ENCODE results near the gene ATF2.
"Not testable (repeated sequence)": the region's sequence is repeated elsewhere in the genome, so short reads cannot be mapped to it uniquely, and the experiment has no call there.

The ATF2 gene

DNA sequence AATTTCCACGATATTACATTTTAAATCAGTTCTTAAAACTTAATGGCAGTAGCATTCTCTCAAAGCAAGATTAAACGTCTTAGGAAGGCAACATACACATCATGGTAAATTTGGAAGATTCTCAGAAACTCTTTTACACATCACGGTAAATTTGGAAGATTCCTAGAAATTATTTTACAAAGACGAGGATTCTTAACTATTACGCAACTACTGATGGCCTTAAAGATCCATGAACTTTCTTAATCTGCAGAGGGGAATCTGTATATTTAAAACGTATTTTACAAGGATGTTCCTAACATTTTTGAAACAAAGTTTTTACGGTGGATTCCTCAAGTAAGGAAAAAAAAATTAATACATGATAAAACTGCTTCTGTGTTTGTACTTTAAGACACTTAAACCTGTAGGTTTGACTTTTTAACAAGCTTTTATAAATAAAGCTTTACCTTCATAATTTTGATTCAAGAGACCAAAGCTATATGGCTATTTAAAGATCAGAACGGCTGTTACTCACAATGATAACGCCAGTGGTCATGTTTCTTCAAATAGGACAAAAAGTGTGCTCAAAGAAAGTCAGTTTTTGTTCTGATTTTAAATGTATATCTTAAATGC, 1.7 kb downstream of the ATF2 start:
- DNase-seq (ENCODE audit: low read depth, low spot score): no peak

DNA sequence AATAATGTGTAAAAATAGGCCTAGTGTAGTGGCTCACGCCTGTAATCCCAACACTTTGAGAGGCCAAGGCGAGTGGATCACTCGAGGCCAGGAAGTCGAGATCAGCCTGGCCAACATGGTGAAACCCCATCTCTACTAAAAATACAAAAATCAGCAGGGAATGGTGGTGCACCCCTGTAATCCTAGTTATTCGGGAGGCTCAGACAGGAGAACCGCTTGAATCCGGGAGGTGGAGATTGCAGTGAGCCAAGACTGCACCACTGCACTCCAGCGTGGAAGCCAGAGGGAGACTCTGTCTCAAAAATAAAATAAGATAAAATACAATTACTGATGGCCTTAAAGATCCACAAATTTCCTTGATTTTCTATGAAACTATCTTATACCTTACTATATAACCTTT, 3.8 kb downstream of the ATF2 start:
- DNase-seq (ENCODE audit: low read depth, low spot score): no peak

DNA sequence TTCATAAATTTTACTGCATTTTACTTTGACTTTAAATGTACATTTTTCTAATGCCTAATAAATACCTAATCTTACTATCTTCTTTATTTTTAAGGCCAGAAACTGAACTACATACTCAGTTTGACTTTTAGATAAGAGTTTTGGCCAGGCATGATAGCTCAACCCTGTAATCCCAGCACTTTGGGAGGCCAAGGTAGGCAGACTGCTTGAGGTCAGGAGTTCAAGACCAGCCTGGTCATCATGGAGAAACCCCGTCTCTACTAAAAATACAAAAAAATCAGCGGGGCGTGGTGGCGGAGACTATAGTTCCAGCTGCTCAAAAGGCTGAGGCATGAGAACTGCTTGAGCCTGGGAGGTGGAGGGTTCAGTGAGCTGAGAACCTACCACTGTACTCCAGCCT, 9.1 kb downstream of the ATF2 start:
- DNase-seq (ENCODE audit: low read depth, low spot score): no peak

DNA sequence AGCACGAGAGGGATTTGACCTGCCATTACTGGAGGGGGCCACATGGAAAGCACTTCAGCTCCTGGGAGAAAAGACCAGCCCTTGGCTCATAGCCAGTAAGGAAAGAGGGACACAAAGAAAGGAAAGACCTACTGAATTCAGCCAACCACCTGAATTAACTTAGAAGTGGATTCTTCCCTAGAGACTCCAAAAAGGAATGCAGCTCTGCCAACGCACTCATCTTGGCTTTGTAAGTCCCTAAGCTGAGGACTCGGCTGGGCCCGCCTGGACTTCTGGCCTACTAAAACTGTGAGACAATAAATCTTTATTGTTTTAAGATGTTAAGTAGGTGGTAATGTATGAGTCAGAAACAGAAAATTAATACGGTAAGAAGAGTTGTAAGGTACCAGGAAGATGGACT, 11.5 kb downstream of the ATF2 start:
- no peak for DNase-seq (ENCODE audit: low read depth, low spot score)

DNA sequence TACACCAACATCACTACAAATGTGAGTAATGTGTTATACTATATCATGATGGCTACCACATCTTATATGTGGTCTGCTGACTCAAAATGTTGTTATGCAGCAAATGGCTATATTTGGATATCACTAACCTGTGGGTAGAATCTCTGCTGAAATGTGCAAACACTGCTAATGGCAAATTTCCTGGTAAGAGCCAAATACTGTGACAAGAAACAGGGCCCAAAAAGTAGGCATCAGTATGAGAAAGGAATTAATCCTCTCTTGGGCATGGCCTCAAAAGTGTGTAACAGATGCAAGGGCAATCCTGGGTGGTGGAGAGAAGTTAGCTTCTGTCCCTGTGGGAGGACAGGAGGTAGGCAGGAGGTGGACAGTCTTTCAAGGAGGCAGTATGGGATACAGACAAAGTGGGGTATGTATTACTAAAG, 13.3 kb downstream of the ATF2 start:
- DNase-seq (ENCODE audit: low read depth, low spot score): no peak

DNA sequence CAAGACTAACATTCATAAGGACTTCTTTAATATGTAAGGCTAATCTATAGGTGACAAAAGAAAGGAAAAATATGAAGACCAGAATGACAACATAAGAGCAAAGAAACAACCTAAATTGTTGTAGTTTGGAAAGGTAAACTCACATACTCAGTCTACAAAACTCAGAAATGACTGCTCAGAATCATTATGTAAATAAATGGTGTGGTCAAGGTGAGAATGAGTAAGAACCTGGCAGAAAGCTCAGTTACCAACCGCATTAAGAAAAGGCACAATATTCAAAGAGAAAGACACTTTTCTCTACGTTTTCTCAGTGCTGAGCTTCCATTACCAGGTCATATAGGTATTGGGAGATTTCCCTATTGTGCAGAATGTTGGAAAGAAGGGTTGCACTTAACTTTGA, 15.8 kb downstream of the ATF2 start:
- no peak for DNase-seq (ENCODE audit: low read depth, low spot score)

DNA sequence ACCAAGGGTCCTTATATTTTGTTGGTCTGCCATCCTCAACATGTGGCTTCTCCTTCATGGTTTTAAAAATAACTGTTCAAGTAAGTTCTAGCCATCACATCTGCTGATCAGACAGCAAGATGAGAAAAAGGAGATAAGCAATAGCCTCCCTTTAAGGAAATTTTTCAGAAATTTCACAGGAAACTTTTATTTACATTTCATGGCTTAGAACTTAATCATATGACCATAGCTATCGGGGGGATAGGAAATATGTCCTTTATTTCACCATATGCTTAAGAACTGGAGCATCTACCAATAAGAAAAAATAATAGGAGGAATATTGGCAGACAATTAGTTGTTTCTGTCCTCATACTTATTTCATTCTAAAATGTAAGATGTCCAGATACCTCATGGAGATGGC, 16.2 kb downstream of the ATF2 start:
- DNase-seq (ENCODE audit: low read depth, low spot score): no peak

DNA sequence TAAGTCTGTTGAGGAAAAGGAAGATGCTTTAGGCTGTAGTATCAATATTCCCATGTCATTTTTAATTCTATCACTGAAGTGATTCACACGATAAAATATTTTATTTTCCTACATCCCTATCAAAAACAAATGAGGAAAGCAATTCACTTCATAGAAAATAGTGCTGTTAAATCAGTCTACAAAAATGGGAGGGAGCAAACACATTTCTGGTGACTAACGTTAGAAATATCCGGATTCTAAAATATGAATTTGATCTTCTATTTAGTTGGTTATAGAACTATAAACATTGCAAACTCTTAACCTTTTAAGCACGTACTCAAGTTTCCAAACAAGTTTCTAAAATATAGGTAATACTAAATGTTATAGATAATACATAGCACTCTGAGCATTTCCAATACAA, 20.8 kb downstream of the ATF2 start:
- no peak for DNase-seq (ENCODE audit: low read depth, low spot score)

DNA sequence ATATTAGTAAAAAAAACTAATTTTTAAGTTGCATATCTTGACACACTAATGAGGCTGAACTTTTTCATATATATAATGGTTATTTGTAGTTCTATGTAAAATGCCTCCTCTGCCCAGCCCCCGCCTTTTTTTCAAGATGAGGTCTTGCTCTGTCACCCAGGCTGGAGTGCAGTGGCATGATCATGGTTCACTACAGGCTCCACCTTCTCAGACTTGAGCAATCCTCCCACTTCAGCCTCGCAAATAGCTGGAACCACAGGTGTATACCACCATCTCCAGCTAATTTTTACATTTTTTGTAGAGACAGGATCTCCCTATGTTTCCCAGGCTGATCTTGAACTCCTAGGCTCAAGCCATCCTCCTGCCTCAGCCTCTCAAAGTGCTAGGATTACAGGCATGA, 24.3 kb downstream of the ATF2 start:
- no peak for DNase-seq (ENCODE audit: low read depth, low spot score)

DNA sequence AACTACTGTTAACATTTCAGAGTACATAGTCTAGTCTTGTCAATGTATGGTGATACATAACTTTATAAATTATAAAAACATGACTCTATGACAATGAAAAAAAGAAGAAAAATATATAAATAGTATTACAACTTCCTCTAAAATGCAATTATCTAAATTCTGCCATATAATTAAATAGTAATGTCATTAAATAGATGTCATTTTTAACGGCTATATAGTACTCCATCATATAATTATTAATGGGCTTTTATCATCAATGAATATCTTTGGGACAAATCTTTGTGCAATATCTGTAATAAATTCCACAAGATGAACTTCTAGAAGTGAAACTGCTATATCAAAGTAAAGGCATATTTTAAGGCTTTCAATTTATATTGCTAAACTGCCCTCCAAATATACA, 24.8 kb downstream of the ATF2 start:
- no peak for DNase-seq (ENCODE audit: low read depth, low spot score)

DNA sequence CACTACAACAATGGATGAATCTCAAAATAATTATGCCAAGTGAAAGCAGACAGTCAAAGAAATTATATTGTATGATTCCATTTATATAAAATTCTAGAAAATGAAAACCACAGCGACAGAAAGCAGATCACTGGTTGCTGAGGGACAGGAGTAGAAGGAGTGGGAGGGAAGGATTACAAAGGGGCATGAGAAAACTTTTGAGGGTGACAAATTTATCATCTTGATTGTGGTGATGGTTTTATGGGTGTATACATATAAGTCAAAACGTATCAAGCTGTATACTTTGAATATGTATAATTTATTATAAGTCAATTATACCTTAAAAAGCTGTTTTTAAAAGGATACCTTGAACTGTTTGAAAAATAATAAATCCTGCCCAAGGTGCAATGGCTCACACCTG, 27.7 kb downstream of the ATF2 start:
- no peak for DNase-seq (ENCODE audit: low read depth, low spot score)

DNA sequence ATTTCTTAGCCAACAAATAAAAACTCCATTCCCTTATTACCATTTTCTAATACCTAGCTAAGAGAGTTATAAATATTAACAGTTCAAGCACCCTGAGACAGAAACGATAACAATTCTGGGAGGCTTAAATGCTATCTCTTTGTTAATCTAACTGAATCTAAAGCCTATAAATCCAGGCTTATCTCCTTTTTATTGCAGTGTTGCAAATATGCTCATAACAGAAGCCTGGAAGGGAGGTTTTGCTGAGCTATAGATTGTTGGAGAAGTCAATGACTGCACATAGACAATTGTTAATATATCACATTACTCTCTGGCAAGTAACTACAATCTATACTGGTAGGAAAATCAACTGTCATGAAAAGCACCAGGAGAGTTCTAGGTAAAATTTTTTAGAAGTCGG, 30.2 kb downstream of the ATF2 start:
- no peak for DNase-seq (ENCODE audit: low read depth, low spot score)

DNA sequence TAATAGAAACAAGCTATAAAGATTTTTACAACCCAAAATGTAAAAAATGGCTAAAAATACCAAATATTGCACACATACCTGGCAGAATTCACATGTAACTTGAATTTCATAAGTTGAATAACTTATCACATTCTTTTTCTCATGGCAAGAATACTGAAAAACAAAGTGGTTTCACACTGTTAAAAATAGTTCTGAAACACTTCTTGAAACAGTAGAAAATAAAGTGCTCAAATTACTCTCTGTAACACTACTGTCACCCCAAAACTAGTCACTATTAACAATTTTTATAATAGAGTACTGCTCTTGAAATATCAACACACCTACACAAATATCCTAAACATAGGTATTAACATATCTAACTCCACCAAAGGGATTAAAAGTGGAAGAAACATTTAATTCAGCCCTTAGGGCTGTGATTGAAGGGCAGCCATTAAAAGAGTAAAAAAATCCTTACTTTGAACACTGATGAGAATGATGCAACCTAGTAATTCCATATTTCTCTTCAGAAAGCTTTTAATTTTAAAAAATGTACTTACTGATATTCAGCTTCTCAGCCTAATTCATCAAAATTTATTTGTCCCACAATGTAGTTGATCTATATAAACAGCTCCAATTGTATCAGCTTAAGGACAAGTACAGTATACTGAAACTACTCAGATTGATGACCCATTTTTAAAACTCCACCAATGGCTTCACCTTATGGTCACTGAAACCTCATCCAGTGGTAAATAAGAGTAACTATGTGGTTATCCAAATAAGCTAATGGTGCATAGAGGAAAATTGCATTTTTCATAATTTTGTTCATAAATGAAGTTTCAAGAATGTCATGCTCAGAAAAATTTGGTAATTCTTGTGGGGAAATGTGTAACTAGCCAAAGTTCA, 31.4 kb downstream of the ATF2 start:
- no peak for DNase-seq (ENCODE audit: low read depth, low spot score)

DNA sequence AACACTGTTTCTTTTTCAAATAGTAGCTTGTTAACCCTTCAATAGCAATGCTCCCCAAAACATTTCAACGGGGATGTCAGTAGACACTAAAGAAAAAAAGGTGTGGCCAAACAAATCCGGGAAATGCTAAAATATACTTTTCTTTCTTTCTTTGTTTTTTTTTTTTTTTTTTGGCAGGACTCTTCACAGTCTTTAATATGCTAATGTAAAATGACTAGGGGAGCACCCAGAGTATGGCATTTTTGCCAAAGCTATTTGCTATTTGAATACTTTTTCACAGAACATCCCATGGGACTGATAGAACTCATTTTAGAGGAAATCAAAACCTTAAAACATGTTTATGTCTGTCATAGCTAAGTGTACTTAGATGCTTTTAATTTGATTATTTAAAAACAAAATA, 32.1 kb downstream of the ATF2 start:
- DNase-seq (ENCODE audit: low read depth, low spot score): no peak

DNA sequence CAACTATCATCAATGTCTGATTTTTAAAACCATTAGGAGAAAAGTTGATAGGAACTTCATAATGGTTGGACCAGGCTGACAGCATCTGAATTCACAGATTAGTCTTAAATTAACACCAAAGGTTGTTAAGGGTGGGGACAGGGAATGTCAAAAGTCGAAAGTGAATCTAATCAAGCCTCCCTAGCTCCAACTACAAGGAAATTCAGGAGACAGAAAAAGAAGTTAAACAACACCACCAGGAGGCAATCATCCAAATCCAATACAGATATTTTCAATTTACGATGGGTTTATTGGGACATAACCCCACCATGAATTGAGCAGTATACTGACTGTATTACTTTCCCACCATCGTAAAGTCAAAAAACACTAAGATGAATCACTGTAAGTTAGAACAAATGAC, 32.8 kb downstream of the ATF2 start:
- DNase-seq (ENCODE audit: low read depth, low spot score): no peak

DNA sequence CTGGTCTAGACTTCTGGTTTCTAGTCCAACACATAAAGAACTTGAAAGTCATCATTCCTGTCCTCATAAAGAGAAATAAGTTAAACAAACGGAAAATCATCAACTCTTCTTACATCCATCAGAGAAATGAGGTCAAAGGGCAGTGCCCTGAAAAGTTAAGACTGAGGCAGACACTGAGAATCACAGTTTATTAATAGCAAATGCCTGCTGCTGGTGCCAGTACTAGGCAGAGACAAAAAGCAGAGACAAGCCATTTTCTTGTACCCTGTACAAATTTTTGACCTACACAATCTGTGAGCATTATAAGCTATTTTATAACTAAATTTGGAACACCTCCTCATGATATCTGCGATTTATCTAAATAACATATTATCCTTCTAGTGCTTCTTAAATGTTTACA, 36.8 kb downstream of the ATF2 start:
- no peak for DNase-seq (ENCODE audit: low read depth, low spot score)

DNA sequence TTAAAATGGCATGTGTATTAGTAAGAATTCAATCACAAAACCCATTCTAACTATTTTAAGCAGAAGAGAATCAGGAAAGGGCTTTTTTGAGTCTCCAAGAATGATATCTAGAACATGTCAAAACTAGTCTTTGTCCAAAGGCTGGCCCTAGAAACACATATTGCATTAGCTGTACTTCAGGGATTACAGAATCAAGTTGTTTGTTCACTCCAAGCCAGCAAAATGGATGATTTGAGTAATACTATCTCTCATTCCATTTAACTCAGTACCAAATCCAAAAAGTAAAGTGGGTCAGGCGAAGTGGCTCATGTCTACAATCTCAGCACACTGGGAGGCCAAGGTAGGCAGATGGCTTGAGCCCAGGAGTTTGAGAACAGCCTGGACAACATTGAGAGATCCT, 41.3 kb downstream of the ATF2 start:
- no peak for DNase-seq (ENCODE audit: low read depth, low spot score)

DNA sequence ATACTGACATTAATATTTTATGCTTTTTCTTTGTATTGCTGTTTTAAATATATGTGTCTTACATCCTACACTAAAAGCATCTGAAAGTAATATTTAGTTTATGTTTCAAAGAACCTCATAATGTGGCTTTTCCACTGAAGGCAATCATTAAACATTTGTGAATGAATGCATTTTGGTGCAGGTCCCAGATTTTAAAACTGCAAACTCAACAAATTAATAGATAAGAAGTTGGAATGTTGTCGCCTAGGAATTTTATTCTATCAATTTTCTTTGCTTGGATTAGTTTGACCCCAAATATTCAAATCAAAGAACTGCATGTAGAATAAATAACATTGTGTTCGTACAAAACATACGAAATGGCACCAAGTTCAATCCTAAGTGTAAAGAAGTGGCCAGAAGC, 44.7 kb downstream of the ATF2 start:
- no peak for DNase-seq (ENCODE audit: low read depth, low spot score)

DNA sequence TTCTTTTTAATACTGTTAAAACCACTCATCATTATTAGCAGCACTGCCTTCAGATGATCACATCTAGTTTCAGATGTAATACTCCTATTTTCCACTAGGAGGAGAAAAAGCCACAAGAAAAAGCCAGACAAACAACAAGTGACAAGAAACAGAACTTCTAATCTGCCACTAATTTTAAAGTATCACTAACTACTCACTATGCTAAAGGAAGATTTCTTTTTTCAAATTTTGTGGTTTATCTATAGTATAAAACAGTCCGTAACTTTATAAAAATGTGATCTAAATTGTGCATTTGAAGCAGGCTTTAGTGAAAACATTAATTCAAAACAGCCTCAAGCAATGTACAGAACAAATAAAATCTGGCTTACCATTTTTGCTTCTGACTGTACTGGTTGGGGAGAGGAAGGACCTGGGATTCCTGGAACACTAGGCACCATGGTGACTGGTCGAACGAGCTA, 56.8 kb downstream of the ATF2 start:
- no peak for DNase-seq (ENCODE audit: low read depth, low spot score)

DNA sequence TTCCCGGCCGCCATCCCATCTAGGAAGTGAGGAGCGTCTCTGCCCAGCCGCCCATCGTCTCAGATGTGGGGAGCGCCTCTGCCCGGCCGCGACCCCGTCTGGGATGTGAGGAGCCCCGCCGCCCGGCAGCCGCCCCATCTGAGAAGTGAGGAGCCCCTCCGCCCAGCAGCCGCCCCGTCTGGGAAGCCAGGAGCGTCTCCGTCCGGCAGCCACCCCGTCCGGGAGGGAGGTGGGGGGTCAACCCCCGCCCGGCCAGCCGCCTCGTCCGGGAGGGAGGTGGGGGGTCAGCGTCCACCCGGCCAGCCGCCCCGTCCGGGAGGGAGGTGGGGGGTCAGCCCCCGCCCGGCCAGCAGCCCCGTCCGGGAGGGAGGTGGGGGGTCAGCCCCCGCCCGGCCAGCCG, 59.9 kb downstream of the ATF2 start:
- not testable (repeated sequence) for DNase-seq (ENCODE audit: low read depth, low spot score)

DNA sequence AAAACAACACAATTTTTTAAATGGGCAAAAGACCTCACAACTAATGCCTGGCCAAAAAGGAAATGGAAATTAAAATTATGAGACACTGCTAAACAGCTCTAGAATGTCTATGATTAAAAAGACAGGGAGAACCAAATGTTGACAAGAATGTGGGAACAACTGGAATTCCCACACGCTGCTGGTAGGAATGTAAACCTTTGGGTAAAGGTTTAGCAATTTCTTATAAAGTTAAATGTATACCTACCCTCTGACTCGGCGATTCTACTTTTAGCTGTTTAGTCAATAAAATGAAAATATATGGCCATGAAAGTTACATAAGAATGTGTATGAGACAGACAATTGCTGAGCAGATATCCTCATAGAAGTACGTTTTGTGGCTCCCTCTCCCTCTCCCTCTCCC, 60.9 kb downstream of the ATF2 start:
- no peak for DNase-seq (ENCODE audit: low read depth, low spot score)

DNA sequence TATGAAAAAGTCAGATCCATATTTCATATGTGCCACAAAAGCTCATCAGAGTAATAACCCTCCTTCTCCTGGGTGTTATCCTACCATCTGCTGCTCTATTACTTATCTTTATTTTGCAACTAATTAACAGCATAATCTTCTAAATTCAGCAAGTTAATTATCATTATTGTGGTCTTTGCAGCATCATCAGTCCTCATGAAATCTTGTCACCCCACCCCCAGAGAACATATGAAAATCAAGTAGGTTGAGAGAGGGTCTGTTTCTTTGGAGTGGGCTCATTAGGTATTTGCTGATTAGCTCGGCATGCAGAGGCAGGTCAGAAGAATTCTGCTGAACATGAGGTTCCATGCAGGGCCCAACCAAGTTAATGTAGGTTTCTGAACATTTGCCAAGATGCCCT, 64.8 kb downstream of the ATF2 start:
- no peak for DNase-seq (ENCODE audit: low read depth, low spot score)

DNA sequence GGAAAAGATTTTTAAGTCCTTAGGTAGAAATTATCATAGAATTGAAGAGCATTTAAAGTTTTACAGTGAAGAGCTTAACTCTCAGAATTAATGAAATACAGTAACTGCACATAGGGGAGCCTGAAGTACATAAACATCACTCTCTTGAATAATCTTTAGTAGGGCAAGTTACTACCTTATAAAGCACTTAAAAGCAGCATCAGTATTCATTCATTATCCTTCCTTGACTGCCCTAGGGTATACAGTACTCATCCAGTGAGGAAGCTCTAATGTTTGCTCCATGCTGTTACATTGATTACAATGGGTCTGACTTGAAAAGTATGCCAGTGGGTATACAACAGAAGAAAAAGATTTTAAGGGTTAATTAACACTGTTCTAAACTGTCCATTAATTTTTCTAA, 66.5 kb downstream of the ATF2 start:
- DNase-seq (ENCODE audit: low read depth, low spot score): no peak
